B cell (primary cell): Measurements from ENCODE around the gene FKBP1A. TPM values are rescaled to one million over a fixed set of nuclear protein-coding genes. Genes with fewer than 3 reads are reported as not detected.

Experiments used
- ATAC-seq: fragments of 200-7000 bp; cut with Tn5 transposase; one replicate; pipeline ENCODE4 v1.10.0; 2021; ENCODE audit warnings: low read depth, mild to moderate bottlenecking, moderate number of reproducible peaks, moderate library complexity
- CTCF ChIA-PET: fragments of 350-600 bp; sonication (Branson Sonifier 250); formaldehyde crosslinking; loops from one replicate; lab custom pipeline; 2021; ENCODE audit warnings: antibody characterized with exemption, inconsistent platforms; lab: Charles Lee
- POLR2A ChIA-PET: fragments of 350-600 bp; sonication (Branson Sonifier 250); formaldehyde crosslinking; loops from one replicate; lab custom pipeline; 2021; ENCODE audit warnings: antibody characterized with exemption; lab: Charles Lee
- DNase-seq: peaks from one replicate; pipeline ENCODE4 v3.0.0; 2013
- H2AFZ ChIP-seq: 2 replicates; pipeline ENCODE4 v1.6.1; 2012; ENCODE audit warnings: mild to moderate bottlenecking, low read depth, low read length; ENCODE audit not compliant: insufficient read depth, poor library complexity, severe bottlenecking
- H3K27ac ChIP-seq, 2 donors: 1 replicate in 1 of 2; 2 replicates in 1 of 2; pipeline ENCODE4 v1.5.1; 2012 to 2013; ENCODE audit warnings: low read length in 2 of 2, mild to moderate bottlenecking in 2 of 2, moderate library complexity in 1 of 2
- H3K27me3 ChIP-seq, 4 experiments: fragments of 200-600 bp in 1 of 4; sonication (generic) in 1 of 4; replicated peaks in 1 of 4; 1 replicate in 2 of 4; 2 replicates in 2 of 4; pipeline versions ENCODE4 v1.6.1 to v1.7.0; 2013 to 2016; ENCODE audit warnings: low read length in 3 of 4, mild to moderate bottlenecking in 2 of 4, mixed read lengths in 1 of 4, moderate library complexity in 1 of 4; ENCODE audit not compliant: insufficient read depth in 4 of 4, control insufficient read depth in 3 of 4; ENCODE audit errors: control extremely low read depth in 1 of 4
- H3K36me3 ChIP-seq, 2 experiments: replicated peaks in 1 of 2; 1 replicate in 1 of 2; 2 replicates in 1 of 2; pipeline versions ENCODE4 v1.6.1 to v1.7.1; 2013; ENCODE audit warnings: low read length in 1 of 2; ENCODE audit not compliant: insufficient read depth in 2 of 2, control insufficient read depth in 1 of 2; ENCODE audit errors: control extremely low read depth in 1 of 2, extremely low read depth in 1 of 2
- H3K4me1 ChIP-seq, 2 donors: fragments of 200-600 bp in 1 of 2; sonication (generic) in 1 of 2; 1 replicate in 1 of 2; 2 replicates in 1 of 2; pipeline versions ENCODE4 v1.5.1 to v1.6.1; 2013 to 2017; ENCODE audit warnings: low read length in 2 of 2; ENCODE audit not compliant: control insufficient read depth in 2 of 2, insufficient read depth in 2 of 2
- H3K4me2 ChIP-seq: replicated peaks from 2 replicates; pipeline ENCODE3; 2012; ENCODE audit warnings: mild to moderate bottlenecking, low read depth, low read length; ENCODE audit not compliant: poor library complexity, severe bottlenecking
- H3K4me3 ChIP-seq, 5 experiments: fragments of 200-600 bp in 1 of 5; sonication (generic) in 1 of 5; 1 replicate in 3 of 5; 2 replicates in 2 of 5; pipeline versions ENCODE4 v1.5.1 to v1.7.0; 2011 to 2016; ENCODE audit warnings: low read length in 4 of 5, mild to moderate bottlenecking in 4 of 5, low read depth in 2 of 5, control low read depth in 1 of 5, moderate library complexity in 1 of 5; ENCODE audit not compliant: insufficient read depth in 1 of 5; ENCODE audit errors: control extremely low read depth in 1 of 5, extremely low read depth in 1 of 5
- H3K79me2 ChIP-seq: fragments of 200-600 bp; sonication (generic); one replicate; pipeline ENCODE4 v1.6.0; 2016; ENCODE audit warnings: low read length; ENCODE audit not compliant: control insufficient read depth, insufficient read depth
- H3K9ac ChIP-seq: fragments of 200-600 bp; sonication (generic); 2 replicates; pipeline ENCODE4 v1.6.1; 2017; ENCODE audit warnings: mild to moderate bottlenecking, low read length, moderate library complexity
- H3K9me3 ChIP-seq, 3 donors: one replicate each; pipeline versions ENCODE4 v1.6.1 to v1.7.1; 2013; ENCODE audit warnings: low read length in 2 of 3; ENCODE audit not compliant: control insufficient read depth in 2 of 3, insufficient read depth in 1 of 3; ENCODE audit errors: control extremely low read depth in 1 of 3
- H4K20me1 ChIP-seq: 2 replicates; pipeline ENCODE4 v1.6.0; 2012; ENCODE audit warnings: mild to moderate bottlenecking, low read length; ENCODE audit not compliant: insufficient read depth, control insufficient read depth, poor library complexity, severe bottlenecking
- H3K27ac Mint-ChIP-seq: one replicate; pipeline ENCODE4 v1.8.0; 2021; ENCODE audit warnings: mixed read lengths
- H3K27me3 Mint-ChIP-seq: one replicate; pipeline ENCODE4 v1.8.0; 2021; ENCODE audit warnings: mixed read lengths
- H3K4me1 Mint-ChIP-seq: one replicate; pipeline ENCODE4 v1.8.0; 2021; ENCODE audit warnings: mixed read lengths
- H3K4me3 Mint-ChIP-seq: one replicate; pipeline ENCODE4 v1.8.0; 2021; ENCODE audit warnings: mixed read lengths
- H3K9me3 Mint-ChIP-seq: one replicate; pipeline ENCODE4 v1.8.0; 2022; ENCODE audit warnings: mixed read lengths; ENCODE audit not compliant: insufficient read depth
- EZH2 ChIP-seq: IDR thresholded peaks from 2 replicates; pipeline ENCODE4 v1.6.1; 2012; ENCODE audit warnings: borderline replicate concordance, low read depth, mild to moderate bottlenecking, moderate library complexity, low read length; ENCODE audit not compliant: insufficient read depth, poor library complexity, severe bottlenecking
- WGBS: methylation state at CpG from one replicate; pipeline ENCODE4 v1.1.5; 2013; ENCODE audit warnings: missing lambda C conversion rate; ENCODE audit not compliant: insufficient coverage; 5-methylcytosine and 5-hydroxymethylcytosine counted together
- intact Hi-C: fragments of 100-400 bp; cut with micrococcal nuclease; formaldehyde crosslinking; loops from one replicate; pipeline ENCODE4 v1.10.0; 2022
- polyA plus RNA-seq: library from polyadenylated mRNA; depleted of rRNA; stranded (reverse); fragments of >200 nt; gene quantifications from 2 replicates; pipeline ENCODE4 v1.2.3, GENCODE V29; 2012
- total RNA-seq, 2 donors: library from RNA; stranded (reverse); fragments of 120-200 nt in 1 of 2; gene quantifications; 1 replicate in 1 of 2; 2 replicates in 1 of 2; pipeline versions ENCODE4 v1.2.3 to v1.2.4, GENCODE V29; 2013 to 2022
- TF ChIP-seq, protein P1 (sequence below): fragments of 200-600 bp; IDR thresholded peaks from one replicate; pipeline ENCODE4 v1.8.0; 2022; ENCODE audit warnings: antibody characterized with exemption, mild to moderate bottlenecking

Gene FKBP1A
- total and polyA plus RNA-seq, 2 donors (not counting 1 experiment from before 2014, with no cell fraction given), result 86.3 to 86.7 TPM

DNA sequence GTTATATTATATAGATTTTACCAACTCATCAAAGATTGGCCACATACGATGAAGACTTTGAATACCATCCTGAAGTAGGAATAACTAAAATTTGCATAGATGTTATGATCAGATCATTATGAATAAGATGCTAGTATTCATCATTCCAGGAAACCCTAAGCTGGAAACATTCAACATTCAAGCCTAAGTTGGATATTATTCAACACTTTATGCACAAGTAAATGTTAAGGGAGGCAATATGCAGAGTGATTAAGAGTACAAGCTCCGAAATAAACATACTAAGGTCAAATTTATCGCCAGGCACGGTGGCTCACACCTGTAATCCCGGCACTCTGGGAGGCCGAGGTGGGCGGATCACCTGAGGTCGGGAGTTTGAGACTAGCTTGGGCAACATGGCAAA lies 43.4 kb upstream of the FKBP1A start:
- Histone ChIP-seq H3K36me3 (peaks cover 0 to 6% of the 10 kb centered on the region in 2 experiments), H4K20me1 (no peaks in the 10 kb centered on the region), H3K9ac (no peak overlapping the region), H3K79me2 (no peaks in the 10 kb centered on the region), H3K27ac (no peak overlapping the region), H3K9me3 (no peaks in the 10 kb centered on the region), H3K4me2 (no peak overlapping the region), H3K4me1 (peaks cover 20 to 23% of the 10 kb centered on the region in 2 donors), H2AFZ (no peak overlapping the region), H3K27me3 (no peaks in the 10 kb centered on the region), H3K4me3 (no peak overlapping the region)
- 100% methylated on average over 2 of the region's 8 CpGs for WGBS
- H3K27ac Mint-ChIP-seq, result no peak overlapping the region
- ChIA-PET CTCF (interaction anchor here (0.7 to 7.2 kb wide), 17 partner anchors 9 to 124 kb away, joined by 3 to 74 read pairs (median 6); partner anchors contain the start of genes FKBP1A, NSFL1C and SDCBP2), POLR2A (interaction anchor here (0.6 to 1.4 kb wide), 4 partner anchors 31 to 121 kb away, joined by 3 to 6 read pairs (median 4); partner anchors contain the start of gene FKBP1A)
- ATAC-seq, result no peak
- H3K27me3 Mint-ChIP-seq, result peaks cover 3% of the 10 kb centered on the region
- TF ChIP-seq, protein P1, sequence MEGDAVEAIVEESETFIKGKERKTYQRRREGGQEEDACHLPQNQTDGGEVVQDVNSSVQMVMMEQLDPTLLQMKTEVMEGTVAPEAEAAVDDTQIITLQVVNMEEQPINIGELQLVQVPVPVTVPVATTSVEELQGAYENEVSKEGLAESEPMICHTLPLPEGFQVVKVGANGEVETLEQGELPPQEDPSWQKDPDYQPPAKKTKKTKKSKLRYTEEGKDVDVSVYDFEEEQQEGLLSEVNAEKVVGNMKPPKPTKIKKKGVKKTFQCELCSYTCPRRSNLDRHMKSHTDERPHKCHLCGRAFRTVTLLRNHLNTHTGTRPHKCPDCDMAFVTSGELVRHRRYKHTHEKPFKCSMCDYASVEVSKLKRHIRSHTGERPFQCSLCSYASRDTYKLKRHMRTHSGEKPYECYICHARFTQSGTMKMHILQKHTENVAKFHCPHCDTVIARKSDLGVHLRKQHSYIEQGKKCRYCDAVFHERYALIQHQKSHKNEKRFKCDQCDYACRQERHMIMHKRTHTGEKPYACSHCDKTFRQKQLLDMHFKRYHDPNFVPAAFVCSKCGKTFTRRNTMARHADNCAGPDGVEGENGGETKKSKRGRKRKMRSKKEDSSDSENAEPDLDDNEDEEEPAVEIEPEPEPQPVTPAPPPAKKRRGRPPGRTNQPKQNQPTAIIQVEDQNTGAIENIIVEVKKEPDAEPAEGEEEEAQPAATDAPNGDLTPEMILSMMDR, result no peak
- no peak for TF ChIP-seq EZH2
- DNase-seq, result no peak
- intact Hi-C loops, result loop anchor here (2.0 to 5.0 kb wide), 2 partner anchors 31 to 59 kb away; partner anchors contain the start of gene NSFL1C
- no peak overlapping the region for H3K4me3 Mint-ChIP-seq
- peaks cover 44% of the 10 kb centered on the region for H3K4me1 Mint-ChIP-seq
- H3K9me3 Mint-ChIP-seq, result no peaks in the 10 kb centered on the region

DNA sequence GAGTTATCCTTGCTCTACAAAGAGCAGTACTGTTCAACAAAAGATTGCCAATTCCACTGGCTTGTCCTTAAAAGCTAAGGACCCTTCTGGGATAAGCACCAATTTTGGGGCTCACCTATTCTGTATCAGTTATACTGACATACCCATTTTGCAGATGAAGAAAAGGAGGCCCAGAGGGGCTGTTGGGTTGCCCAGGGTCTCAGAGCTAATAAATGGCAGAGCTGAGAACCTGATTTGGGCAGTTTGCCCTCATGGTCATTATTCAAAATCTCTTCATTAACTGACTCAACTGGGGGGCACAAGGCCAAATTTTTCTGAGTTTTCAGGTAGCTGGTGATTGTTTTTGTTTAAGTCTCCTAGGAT lies 42.5 kb upstream of the FKBP1A start:
- Histone ChIP-seq H2AFZ (no peak overlapping the region), H3K4me2 (peak overlapping the region; percentile 49), H3K79me2 (no peaks in the 10 kb centered on the region), H3K27me3 (no peaks in the 10 kb centered on the region), H3K9me3 (no peaks in the 10 kb centered on the region), H3K4me1 (peaks cover 23% of the 10 kb centered on the region in 2 donors), H3K4me3 (no peak overlapping the region), H3K36me3 (peaks cover 0 to 6% of the 10 kb centered on the region in 2 experiments), H3K27ac (no peak overlapping the region), H3K9ac (no peak overlapping the region), H4K20me1 (no peaks in the 10 kb centered on the region)
- CTCF ChIA-PET, result interaction anchor here (0.9 to 7.2 kb wide), 15 partner anchors 10 to 123 kb away, joined by 3 to 74 read pairs (median 6); partner anchors contain the start of genes FKBP1A and NSFL1C
- Mint-ChIP-seq H3K27me3 (peaks cover 3% of the 10 kb centered on the region), H3K4me3 (peak overlapping the region; percentile 55), H3K9me3 (no peaks in the 10 kb centered on the region), H3K4me1 (peaks cover 47% of the 10 kb centered on the region), H3K27ac (peak overlapping the region; percentile 83)
- POLR2A ChIA-PET, result interaction anchor here (0.6 to 1.4 kb wide), 4 partner anchors 32 to 121 kb away, joined by 3 to 6 read pairs (median 4); no protein-coding TSS in a partner anchor
- TF ChIP-seq EZH2, result no peak
- TF ChIP-seq, protein P1, result no peak
- intact Hi-C loops, result loop anchor here (1.0 to 5.0 kb wide), 3 partner anchors 42 to 110 kb away; partner anchors contain the start of gene FKBP1A
- no peak for DNase-seq
- no peak for ATAC-seq
